Prostate gland (tissue), 2 donors: ENCODE measurements around the gene VAV2. TPM values are rescaled to one million over a fixed set of nuclear protein-coding genes. Genes with fewer than 3 reads are reported as not detected.

Experiments
- DNase-seq: peaks from one replicate; pipeline ENCODE4 v3.0.0-alpha.2; 2019; ENCODE audit warnings: low spot score
- H3K27ac ChIP-seq, 2 donors: fragments of 200-600 bp; sonication (generic); 2 replicates each; pipeline ENCODE4 v1.5.1; 2017 to 2019
- H3K27me3 ChIP-seq: fragments of 200-600 bp; sonication (generic); replicated peaks from 2 replicates; pipeline ENCODE4 v1.5.1; 2019; ENCODE audit not compliant: insufficient read depth
- H3K36me3 ChIP-seq, 2 donors: fragments of 200-600 bp; sonication (generic); 1 replicate in 1 of 2; 2 replicates in 1 of 2; pipeline versions ENCODE4 v1.5.1 to v1.8.1; 2017 to 2019
- H3K4me1 ChIP-seq: fragments of 200-600 bp; sonication (generic); replicated peaks from 2 replicates; pipeline ENCODE4 v1.5.1; 2019
- H3K4me3 ChIP-seq, 2 donors: fragments of 200-600 bp; sonication (generic); 2 replicates each; pipeline ENCODE4 v1.5.1; 2017 to 2019
- H3K9me3 ChIP-seq: fragments of 200-600 bp; sonication (generic); 2 replicates; pipeline ENCODE4 v1.5.1; 2017
- POLR2A ChIP-seq: fragments of 450-650 bp; IDR thresholded peaks from one replicate; pipeline ENCODE4 v1.6.1; 2016; ENCODE audit warnings: antibody characterized with exemption, mild to moderate bottlenecking
- POLR2AphosphoS5 ChIP-seq: sonication (generic); formaldehyde crosslinking; IDR thresholded peaks from one replicate; pipeline ENCODE4 v1.6.1; 2017; ENCODE audit warnings: antibody characterized with exemption
- WGBS: methylation state at CpG from one replicate; pipeline ENCODE4 v1.1.5; 2018; 5-methylcytosine and 5-hydroxymethylcytosine counted together
- intact Hi-C: fragments of 100-400 bp; cut with DNase I; formaldehyde crosslinking; loops from one replicate; pipeline ENCODE4 v1.14.2; 2022
- total RNA-seq, 2 donors: library from RNA; depleted of rRNA; stranded (reverse); fragments of >200 nt; gene quantifications; one replicate each; pipeline ENCODE4 v1.1.0, GENCODE V29; 2016
- TF ChIP-seq, protein P1 (sequence below), 4 experiments: fragments of 200-600 bp in 2 of 4; fragments of 450-650 bp in 2 of 4; sonication (generic) in 2 of 4; IDR thresholded peaks; 1 replicate in 3 of 4; 2 replicates in 1 of 4; pipeline ENCODE4 v1.5.1; 2016 to 2019; ENCODE audit warnings: antibody characterized with exemption in 4 of 4, mild to moderate bottlenecking in 2 of 4, moderate library complexity in 2 of 4

VAV2 gene
- total RNA-seq, 2 donors from 2014 or later = 13.5 to 19.5 TPM

DNA sequence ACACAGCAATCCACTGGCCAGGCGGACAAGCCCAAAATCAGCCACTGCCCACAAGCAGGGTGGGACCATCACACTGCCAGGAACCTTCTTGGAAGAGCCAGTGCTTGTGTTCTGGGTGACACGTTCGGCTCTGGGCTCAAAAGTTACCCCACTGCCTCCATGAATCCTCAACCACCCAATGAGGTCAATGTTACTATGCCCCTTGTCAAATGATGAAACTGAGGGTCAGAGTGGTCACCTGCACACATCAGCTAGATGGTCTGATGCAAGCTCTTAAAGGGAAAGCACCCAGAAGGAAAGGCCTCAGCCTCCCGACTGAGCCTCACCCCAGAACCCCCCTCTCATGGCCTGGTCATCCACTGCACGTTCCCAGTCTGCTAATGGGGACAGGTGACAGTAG lies 114.8 kb downstream of the VAV2 start:
- WGBS = 72% methylated on average over 5 of the region's 5 CpGs
- Histone ChIP-seq H3K4me1 (peaks cover 24% of the 10 kb centered on the region), H3K4me3 (no peak overlapping the region), H3K27me3 (no peaks in the 10 kb centered on the region), H3K27ac (no peak overlapping the region), H3K9me3 (no peaks in the 10 kb centered on the region), H3K36me3 (no peaks in the 10 kb centered on the region)
- TF ChIP-seq POLR2A = no peak
- TF ChIP-seq POLR2AphosphoS5 = no peak
- intact Hi-C loops = no loop called here
- DNase-seq = no peak

DNA sequence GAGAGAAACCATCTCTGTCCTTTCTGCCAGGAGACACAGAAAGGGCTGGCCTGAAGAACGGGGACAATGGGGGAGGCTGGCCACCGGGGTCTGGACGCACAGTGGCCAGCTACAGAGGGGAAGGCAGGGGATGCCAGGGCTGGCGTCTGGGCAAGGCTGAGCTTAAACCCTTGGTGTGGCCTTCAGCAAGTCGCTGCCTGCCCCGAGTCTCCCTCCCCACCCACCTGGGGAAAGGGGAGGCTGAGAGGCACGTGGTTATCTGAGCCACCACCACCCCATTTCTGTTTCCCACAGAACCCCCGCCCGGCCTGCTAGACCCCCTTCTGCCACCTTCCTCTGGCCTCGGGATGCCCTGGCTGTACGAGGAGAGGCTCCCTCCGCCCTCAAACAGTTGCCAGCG lies 115.3 kb downstream of the VAV2 start:
- TF ChIP-seq POLR2AphosphoS5 (no peak), POLR2A (no peak)
- TF ChIP-seq, protein P1, sequence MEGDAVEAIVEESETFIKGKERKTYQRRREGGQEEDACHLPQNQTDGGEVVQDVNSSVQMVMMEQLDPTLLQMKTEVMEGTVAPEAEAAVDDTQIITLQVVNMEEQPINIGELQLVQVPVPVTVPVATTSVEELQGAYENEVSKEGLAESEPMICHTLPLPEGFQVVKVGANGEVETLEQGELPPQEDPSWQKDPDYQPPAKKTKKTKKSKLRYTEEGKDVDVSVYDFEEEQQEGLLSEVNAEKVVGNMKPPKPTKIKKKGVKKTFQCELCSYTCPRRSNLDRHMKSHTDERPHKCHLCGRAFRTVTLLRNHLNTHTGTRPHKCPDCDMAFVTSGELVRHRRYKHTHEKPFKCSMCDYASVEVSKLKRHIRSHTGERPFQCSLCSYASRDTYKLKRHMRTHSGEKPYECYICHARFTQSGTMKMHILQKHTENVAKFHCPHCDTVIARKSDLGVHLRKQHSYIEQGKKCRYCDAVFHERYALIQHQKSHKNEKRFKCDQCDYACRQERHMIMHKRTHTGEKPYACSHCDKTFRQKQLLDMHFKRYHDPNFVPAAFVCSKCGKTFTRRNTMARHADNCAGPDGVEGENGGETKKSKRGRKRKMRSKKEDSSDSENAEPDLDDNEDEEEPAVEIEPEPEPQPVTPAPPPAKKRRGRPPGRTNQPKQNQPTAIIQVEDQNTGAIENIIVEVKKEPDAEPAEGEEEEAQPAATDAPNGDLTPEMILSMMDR (IDR thresholded peaks at IDR 0.05) = no peak
- DNase-seq = no peak
- H3K36me3 ChIP-seq = no peaks in the 10 kb centered on the region
- no peaks in the 10 kb centered on the region for H3K9me3 ChIP-seq
- no peaks in the 10 kb centered on the region for H3K27me3 ChIP-seq
- intact Hi-C loops = no loop called here
- H3K27ac ChIP-seq = no peak overlapping the region
- H3K4me1 ChIP-seq = peaks cover 22% of the 10 kb centered on the region
- 41% methylated on average over 13 of the region's 13 CpGs for WGBS
- no peak overlapping the region for H3K4me3 ChIP-seq

DNA sequence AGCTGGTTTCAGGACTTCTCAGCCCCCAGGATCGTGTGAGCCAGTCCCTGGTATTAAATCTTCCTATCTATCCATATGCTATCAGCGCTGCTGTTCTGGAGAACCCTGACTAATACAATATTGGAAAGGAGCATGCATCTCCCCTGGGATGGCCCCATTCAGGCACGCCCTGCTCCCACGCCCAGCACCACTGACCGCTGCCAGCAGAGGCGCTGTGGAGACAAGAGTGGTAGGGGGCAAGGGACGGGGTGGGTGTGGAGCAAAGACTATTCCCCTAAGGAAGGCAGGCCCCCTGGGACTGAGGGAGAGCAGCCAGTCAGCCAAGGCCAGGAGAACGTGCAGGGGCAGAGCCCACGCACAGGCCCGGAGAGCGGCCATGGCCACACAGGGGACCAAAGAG lies 116.0 kb downstream of the VAV2 start:
- Histone ChIP-seq H3K27me3 (no peaks in the 10 kb centered on the region), H3K36me3 (no peaks in the 10 kb centered on the region), H3K27ac (no peak overlapping the region), H3K4me3 (no peak overlapping the region), H3K9me3 (no peaks in the 10 kb centered on the region), H3K4me1 (peaks cover 16% of the 10 kb centered on the region)
- WGBS = 91% methylated on average over 11 of the region's 11 CpGs
- TF ChIP-seq POLR2A = no peak
- no peak for TF ChIP-seq POLR2AphosphoS5
- TF ChIP-seq, protein P1 (IDR thresholded peaks at IDR 0.05) = no peak
- intact Hi-C loops = no loop called here
- no peak for DNase-seq

DNA sequence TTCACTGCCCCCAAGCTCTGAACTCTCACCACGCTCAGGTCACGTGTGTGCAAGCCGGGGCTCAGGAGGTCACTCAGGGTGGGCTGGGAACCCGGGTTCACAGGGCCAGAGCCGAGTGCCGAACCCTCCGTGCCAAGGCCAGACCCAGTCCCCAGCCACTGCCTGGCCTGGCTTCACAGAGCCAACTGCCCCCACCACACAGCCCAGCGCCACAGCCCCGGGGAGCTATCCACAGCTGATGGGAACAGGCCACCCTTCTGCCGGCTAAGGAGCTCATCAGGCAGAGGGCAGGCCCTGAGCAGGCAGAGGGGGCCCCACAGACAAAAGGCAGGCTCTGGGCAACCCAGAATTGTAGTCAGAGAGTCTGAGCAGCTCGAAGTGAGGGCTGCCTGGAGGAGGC lies 117.0 kb downstream of the VAV2 start:
- no peak overlapping the region for H3K4me3 ChIP-seq
- WGBS = 92% methylated on average over 11 of the region's 11 CpGs
- TF ChIP-seq POLR2AphosphoS5 = no peak
- TF ChIP-seq, protein P1 (IDR thresholded peaks at IDR 0.05) = no peak
- no peak for TF ChIP-seq POLR2A
- no peaks in the 10 kb centered on the region for H3K9me3 ChIP-seq
- peaks cover 15% of the 10 kb centered on the region for H3K4me1 ChIP-seq
- no peaks in the 10 kb centered on the region for H3K27me3 ChIP-seq
- intact Hi-C loops = no loop called here
- H3K27ac ChIP-seq = no peak overlapping the region
- DNase-seq = no peak
- no peaks in the 10 kb centered on the region for H3K36me3 ChIP-seq

DNA sequence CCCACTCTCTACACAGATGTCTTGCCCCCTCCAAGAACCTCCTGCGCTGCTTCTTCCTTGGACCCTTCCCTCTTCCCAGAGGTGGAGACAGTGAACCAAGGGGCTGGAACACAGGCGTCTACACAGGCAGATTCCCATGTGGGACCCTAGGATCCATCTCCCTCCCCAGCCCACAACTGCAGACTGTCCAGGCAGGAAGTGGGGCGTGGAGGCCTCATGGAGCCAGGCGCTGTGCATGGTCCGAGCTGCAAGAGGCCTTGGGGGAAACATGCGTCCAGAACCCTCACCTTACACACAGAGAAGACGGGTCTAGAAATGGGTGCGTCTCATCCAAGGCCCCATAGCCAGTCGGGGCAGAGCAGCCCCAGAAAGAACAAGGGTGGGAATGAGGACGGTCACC lies 117.5 kb downstream of the VAV2 start:
- intact Hi-C loops = no loop called here
- TF ChIP-seq POLR2A = no peak
- TF ChIP-seq, protein P1 (IDR thresholded peaks at IDR 0.05) = no peak
- TF ChIP-seq POLR2AphosphoS5 = no peak
- Histone ChIP-seq H3K27ac (no peak overlapping the region), H3K4me3 (no peak overlapping the region), H3K36me3 (no peaks in the 10 kb centered on the region), H3K9me3 (no peaks in the 10 kb centered on the region), H3K27me3 (no peaks in the 10 kb centered on the region), H3K4me1 (peaks cover 15% of the 10 kb centered on the region)
- DNase-seq = no peak
- WGBS = 77% methylated on average over 10 of the region's 10 CpGs
